GM12801 (cell line): ENCODE data around the gene MTIF2.

Experiments
- TF ChIP-seq, protein P1 (sequence below): IDR thresholded peaks from one replicate; pipeline ENCODE4 v1.5.1; 2011; ENCODE audit warnings: control low read depth; ENCODE audit not compliant: insufficient read length; ENCODE audit errors: extremely low read depth

Gene MTIF2, protein sequence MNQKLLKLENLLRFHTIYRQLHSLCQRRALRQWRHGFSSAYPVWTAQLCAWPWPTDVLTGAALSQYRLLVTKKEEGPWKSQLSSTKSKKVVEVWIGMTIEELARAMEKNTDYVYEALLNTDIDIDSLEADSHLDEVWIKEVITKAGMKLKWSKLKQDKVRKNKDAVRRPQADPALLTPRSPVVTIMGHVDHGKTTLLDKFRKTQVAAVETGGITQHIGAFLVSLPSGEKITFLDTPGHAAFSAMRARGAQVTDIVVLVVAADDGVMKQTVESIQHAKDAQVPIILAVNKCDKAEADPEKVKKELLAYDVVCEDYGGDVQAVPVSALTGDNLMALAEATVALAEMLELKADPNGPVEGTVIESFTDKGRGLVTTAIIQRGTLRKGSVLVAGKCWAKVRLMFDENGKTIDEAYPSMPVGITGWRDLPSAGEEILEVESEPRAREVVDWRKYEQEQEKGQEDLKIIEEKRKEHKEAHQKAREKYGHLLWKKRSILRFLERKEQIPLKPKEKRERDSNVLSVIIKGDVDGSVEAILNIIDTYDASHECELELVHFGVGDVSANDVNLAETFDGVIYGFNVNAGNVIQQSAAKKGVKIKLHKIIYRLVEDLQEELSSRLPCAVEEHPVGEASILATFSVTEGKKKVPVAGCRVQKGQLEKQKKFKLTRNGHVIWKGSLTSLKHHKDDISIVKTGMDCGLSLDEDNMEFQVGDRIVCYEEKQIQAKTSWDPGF

DNA sequence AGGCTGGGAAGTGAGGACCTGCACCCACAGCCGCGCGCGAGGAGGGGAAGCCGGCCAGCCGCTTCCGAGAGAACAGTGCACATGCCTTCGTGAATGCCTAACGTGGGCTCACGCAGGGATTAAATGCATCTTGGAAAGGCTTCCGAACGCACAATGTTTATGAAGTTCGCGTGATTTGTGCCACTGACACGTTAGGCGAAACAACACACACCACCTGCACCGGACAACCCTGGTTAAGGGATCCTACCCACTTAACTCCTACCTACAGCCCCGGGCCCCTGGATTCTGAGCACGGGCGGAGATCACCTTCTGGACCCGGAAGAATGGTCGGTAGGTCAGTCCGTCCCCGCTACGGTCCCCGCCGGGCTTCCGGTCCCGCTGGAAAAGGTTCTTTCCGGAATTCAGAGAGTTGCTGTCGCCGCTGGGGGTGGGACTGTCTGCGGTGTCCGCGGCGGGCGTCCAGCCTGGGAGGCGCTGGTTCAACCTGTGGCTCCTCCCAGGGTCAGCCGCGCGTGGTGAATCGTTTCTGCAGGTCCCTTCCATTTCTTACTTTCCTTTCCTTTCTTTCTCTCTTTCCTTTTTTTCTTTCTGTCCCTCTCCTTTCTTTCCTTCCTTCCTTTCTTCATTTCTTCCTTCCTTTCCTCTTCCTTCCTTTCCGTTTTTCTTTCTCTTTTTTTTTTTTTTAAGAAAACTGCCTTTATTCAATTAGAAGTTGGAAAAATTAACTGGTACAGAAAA, at the start of gene MTIF2:
Gene MTIF2 (minus strand): TSS at position 325 of the 738 bp plus-strand sequence. CDS start 5,373 bp downstream, outside the sequence.
- TF ChIP-seq, protein P1, sequence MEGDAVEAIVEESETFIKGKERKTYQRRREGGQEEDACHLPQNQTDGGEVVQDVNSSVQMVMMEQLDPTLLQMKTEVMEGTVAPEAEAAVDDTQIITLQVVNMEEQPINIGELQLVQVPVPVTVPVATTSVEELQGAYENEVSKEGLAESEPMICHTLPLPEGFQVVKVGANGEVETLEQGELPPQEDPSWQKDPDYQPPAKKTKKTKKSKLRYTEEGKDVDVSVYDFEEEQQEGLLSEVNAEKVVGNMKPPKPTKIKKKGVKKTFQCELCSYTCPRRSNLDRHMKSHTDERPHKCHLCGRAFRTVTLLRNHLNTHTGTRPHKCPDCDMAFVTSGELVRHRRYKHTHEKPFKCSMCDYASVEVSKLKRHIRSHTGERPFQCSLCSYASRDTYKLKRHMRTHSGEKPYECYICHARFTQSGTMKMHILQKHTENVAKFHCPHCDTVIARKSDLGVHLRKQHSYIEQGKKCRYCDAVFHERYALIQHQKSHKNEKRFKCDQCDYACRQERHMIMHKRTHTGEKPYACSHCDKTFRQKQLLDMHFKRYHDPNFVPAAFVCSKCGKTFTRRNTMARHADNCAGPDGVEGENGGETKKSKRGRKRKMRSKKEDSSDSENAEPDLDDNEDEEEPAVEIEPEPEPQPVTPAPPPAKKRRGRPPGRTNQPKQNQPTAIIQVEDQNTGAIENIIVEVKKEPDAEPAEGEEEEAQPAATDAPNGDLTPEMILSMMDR, result no peak

DNA sequence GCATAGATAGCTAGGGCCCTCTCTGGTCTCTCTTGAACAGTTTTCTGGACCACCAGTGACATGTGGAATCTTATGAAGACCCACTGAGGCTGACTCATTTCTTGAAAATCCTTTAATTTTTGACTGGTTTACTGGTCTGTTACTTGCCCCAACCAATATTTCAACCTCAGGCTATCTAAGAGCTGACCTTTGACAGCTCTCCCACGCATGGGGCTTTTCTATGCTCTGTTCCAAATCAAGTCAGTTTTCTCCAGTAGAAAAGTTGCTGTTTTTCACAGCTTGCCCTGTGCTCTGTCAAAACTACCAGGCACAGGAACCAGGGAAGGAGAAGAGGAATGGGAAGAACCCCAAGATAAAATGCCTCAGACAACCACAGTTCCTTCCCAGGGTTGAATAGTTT, 46.0 kb upstream of the MTIF2 start:
- TF ChIP-seq, protein P1, result no peak

DNA sequence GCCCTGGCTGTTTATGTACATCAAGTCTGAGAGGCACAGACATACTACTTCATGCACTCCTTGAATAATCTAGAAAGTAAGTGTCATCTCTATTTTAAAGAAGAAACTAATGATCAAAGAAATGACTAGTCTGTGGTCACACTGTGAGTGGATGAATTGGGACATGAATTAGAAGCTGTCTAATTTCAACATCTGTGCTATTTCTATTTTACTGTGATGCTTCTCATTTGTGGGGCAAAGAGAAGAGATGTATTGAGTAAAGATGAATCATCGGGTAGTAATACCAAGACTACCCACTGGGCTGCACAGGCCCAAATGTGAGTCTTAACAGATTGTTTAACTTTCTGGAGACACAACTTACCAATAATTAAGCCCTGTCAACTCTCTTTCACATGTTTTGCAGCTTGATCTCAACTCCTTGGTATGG, 42.4 kb upstream of the MTIF2 start:
- TF ChIP-seq, protein P1, result no peak

DNA sequence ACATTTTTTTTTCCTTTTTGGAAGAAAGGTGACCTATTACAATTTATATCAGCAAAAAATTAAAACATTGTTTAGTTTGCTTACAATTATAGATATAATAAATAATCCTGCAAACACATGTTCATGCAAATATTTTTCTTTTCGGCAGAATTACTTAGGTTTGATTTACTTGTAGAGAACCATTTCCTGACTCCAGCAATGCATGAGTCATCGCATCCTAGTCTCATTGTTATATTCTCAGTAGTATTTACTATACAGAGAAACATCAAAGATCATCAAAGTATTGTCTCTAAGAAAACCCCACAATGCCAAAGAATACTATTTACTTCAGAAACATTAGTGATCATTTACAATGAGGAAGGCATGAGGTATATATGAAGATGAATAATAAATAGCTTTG, 40.4 kb upstream of the MTIF2 start:
- TF ChIP-seq, protein P1, result no peak

DNA sequence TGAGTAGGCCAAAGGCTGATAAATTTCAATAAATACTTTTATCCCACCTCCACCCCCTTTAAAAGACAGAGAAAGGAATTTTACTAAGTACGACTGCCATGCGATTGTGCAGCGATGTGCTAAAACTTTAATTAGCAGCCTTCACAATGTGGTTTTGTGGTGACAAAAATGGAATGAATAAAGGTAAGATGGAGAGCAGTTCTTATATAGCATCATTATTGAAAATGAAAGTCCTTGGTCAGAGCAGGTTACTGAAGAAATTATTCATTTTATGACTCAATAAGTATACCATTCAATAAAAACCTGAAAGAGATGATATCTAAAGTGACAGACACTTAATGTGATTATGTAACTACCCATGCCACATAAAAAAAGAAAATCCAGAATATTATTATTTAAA, 33.2 kb upstream of the MTIF2 start:
- TF ChIP-seq, protein P1, result no peak

DNA sequence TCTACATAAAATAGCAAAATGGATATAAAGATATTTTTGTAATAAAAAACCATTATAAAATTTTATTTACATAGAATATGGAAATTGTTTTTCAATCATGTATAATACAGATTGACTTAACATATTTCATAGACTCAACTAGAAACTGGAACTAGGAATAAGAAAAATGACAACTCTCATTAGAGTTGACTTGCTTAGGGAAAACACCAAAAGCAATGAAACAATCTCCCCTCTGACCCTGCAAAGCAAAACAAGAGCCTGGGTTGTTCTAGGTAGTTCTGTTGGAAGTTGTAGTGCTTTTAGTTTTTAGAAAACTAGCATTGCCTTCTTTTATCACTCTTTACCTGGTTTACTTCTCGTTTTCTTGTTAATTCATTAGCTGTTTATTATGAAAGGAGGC, 32.2 kb upstream of the MTIF2 start:
- TF ChIP-seq, protein P1, result no peak

DNA sequence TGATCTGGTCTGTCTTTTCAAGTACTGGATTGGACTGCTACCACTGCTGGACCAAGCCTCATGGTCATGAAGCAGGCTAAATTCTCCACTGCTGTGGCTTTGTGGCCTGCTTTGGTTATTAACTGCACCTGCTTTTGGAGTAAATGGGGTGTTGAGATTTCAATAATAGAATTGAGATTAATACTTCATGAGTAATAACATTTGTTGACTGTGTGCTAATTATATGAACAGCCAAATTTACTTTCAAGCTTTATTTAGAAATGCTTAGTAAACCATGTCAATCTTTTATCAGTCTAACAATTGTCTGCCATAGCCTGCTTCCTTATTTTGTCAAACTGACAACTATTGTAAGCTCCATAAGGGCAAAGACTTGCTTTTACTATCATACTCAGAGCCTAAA, 27.4 kb upstream of the MTIF2 start:
- TF ChIP-seq, protein P1, result no peak
